ENCODE data around the gene UBLCP1.
A peak's percentile ranks its signal among the peaks of the same experiment; 100 is the strongest.
"Not testable (repeated sequence)": the region's sequence is repeated elsewhere in the genome, so short reads cannot be mapped to it uniquely, and the experiment has no call there.

UBLCP1 gene, protein sequence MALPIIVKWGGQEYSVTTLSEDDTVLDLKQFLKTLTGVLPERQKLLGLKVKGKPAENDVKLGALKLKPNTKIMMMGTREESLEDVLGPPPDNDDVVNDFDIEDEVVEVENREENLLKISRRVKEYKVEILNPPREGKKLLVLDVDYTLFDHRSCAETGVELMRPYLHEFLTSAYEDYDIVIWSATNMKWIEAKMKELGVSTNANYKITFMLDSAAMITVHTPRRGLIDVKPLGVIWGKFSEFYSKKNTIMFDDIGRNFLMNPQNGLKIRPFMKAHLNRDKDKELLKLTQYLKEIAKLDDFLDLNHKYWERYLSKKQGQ
- total RNA-seq, result 12.2 to 17.2 reads per million in 2 donors

DNA sequence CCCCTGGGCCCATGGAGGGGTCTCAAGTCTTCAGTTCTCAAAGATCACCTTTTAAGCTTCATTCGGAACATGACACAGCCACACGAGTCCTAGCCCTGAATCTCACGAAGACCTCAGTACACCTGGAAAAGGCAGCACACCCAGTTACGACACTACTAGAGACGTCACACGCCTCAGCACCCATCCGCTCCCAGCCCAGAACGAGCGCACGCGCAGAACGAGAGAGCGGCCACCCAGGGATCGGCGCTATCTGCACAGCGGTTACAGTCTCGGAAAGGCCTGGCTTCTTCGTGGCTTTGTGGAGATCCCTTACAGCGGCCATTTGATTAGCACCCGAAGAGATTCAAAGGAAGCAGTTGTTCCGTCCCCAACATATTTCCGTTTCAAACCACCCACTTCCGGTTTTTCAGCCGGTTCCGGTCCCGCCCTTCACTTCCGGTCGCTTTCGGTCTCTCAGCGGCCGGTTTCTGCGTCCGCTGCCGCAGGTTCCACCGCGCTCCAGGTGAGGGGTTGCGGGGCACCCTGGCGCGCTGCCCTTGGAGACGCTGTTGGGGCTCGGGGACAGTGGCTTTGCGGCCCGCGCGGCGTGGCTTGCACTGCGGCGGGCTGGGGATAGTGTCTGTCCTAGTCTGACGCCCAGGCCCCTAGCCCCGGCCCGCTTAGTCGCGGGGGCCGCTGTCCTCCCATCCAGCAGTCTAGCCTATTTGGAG is at the start of gene UBLCP1:
Gene UBLCP1, plus strand, starts transcription at position 432 of the 710 bp plus-strand sequence. CDS start 5,626 bp downstream, outside the sequence.
- DNase-seq, result peak; percentile 44 to 88 (median 68)

DNA sequence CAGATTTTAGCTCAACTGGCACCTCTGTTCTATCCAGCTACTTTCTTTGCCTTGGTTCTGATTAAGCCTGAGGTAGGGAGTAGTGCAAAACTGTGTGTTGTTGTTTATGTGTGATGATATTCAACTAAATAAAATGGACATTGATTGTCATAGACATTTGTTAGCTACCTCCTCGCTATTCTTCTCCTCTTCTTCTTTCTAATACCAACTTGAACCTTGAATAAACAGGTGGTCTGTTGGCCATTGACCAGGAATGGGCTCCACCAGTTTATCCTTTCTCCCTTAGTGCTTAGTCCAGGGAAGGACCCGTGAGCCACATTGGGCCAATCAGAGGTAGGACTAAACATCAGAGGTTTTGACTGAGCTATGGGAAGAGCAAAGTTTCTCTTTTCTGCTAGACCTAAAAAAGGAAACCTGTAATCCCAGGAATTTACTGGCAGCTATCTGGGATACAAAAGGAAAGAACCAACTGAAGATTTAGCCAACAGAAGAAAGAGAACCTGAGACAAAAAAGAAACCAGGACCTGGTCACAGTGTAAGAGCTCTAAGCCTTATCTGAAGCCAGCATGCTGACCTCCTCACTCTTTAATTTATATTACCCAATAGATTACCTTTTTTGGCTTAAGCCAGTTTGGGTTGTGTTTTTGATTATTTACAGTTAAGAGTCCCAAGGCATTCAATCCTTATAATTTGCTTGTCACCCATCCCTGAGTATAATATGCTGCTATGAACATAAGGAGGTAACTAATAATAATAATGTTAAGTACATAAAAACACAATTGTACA is 48.4 kb upstream of the UBLCP1 start:
- no peak for DNase-seq

GRCh38 chr5:159215886-159216285 is 47.2 kb upstream of the UBLCP1 start:
- DNase-seq, result no peak

- no peak for DNase-seq
Observed at GRCh38 chr5:159216454-159216853, 46.6 kb upstream of the UBLCP1 start.

DNA sequence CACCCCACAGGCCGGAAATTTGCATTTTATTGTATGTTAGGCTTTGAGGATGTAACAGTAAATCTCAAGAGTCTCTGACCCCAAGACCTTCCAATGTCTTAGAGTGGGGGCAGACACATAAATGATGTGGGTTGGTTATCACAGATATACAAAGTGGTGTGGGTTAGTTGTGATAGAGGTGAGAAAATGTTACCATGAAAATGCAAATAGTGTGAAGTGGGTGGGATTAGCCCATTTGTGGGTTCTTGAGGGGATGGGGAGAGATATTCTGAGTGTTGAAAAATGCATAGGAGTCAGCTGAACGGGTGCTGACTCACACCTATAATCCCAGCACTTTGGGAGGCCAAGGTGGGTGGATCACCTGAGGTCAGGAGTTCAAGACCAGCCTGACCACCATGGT is 45.9 kb upstream of the UBLCP1 start:
- DNase-seq, result peak in 1 of 5 experiments; percentile 41

DNA sequence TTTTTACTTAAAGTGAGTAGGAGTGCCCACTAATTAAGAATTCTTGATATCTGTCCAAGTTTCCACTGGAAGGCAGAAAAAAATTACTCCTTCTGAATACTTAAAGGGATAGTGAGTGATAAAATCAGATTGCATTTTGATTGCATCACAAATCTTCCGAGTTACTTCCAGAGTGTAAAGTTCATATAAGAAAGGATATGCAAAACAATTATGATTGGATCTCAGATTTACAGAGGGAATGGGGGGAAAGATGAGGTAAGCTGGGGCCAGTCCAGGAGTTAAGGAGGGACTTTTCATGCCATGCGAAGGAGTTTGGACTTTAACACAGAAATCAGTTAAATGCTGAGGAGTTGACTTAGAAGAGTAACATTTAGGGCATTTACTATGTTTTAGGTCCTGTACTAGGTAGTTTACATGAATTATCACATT is 44.5 kb upstream of the UBLCP1 start:
- no peak for DNase-seq

GRCh38 chr5:159220206-159220605 is 42.9 kb upstream of the UBLCP1 start:
- DNase-seq, result no peak

DNA sequence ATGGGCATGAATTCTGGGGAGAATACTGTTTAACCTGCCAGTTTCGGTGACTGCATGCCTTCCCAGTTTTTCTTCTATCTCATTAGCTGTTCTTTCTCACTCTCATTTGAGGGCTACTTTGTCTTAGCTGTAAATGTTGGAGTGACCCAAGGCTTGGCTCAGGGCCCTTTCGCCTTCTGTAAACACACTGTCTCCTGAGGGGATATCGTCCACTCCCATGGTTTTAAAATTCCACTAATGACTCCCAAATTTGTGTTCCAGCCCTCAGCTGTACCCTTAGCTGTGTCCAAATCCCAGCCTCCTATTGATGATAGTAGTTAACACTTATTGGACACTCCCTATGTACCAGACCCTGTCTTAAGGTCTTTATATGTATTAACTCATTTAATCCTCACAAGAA is 39.6 kb upstream of the UBLCP1 start:
- no peak for DNase-seq

DNA sequence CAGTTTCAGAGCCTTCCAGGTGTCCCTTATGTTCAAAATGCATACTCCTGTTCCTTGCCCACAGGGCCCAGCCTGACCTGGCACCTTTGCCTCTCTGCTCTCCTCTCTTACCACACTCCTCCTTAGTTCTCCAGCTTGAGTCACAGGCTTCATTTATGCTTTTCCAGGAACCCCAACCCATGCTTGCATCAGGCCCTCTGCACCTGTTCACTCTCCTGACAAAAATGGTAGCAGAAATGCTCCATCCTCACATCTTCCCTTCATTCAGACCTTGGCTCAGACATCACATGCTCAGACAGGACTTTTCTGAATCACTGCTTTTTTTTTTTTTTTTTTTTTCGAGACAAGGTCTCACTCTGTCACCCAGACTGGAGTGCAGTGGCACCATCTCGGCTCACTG is 38.6 kb upstream of the UBLCP1 start:
- DNase-seq, result no peak

- no peak for DNase-seq
Observed at GRCh38 chr5:159226451-159226850, 36.6 kb upstream of the UBLCP1 start.

GRCh38 chr5:159227452-159227851 is 35.6 kb upstream of the UBLCP1 start:
- no peak for DNase-seq

GRCh38 chr5:159228097-159228496 is 35.0 kb upstream of the UBLCP1 start:
- not testable (repeated sequence) for DNase-seq

- DNase-seq, result no peak
Observed at GRCh38 chr5:159230657-159231056, 32.4 kb upstream of the UBLCP1 start.

DNA sequence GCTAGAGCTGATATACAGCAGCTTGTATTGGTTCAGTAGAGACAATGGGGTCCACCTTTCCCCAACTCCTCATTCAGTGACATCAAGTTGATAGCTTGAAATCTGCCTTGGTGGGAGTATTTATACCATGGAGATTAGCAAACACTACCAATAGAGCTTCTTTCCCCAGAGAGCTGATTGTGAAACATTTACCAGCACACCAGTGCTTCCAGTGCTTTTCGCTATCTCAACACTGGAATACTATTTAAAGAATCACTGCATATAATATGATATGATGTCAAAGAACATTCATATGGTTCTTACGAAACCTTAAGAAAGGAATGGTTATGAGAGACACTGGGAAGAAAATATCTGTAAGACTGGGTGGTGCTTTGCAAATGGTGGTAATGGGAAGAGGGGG is 31.9 kb upstream of the UBLCP1 start:
- no peak for DNase-seq

DNA sequence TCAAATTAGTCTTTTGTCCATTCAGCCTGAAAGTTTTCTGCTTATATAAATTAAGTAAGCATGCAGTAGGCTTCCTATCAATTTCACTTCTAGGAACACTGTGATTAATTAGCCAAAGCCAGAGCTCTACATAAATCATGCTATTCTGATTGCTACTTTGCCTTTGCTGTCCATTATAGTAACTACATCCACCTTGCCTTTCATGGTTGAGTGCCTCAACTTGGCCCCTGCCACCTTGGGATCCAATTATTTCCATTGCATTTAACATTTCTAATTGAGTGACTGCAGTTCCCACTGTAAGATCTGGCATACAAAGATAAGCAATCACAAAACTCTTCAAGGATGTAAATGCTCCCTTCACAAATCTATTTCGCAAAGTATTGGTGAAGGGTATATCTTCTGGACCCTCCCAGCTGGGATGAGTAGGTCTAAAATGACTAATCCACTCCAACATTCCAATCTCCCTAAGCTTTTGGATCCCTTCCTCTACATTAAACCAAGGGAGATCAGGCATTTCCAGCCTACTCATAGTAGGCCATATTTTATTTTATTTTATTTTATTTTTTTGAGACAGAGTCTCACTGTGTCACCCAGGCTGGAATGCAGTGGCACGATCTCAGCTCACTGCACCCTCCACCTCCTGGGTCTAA is 27.1 kb upstream of the UBLCP1 start:
- DNase-seq, result not testable (repeated sequence)

- no peak for DNase-seq
Observed at GRCh38 chr5:159240301-159240870, 22.7 kb upstream of the UBLCP1 start.

DNA sequence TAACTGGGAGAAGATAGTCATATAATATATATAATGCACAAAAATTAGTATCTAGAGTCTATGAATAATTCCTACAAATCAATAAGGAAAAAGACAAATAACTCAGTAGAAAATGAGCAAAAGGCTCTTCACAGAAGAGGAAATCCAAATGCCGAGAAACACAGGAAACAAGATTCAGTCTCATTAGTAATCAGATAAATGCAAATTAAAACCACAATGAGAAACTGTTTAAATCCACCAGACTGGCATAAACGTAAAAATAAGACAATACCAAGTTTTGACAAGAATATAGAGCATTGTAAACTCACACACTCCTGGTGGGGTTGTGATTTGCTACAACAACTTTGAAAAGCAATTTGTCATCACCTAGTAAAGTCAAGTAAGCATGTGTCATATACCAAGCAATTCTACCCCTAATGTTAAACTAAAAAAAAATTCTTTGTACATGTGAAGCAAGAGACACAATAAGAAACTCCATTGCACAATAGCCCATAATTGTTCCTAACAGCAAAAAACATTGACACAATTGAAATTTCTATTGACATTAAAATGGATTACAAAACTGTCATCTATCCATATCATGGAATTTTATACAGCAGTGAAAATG is 21.0 kb upstream of the UBLCP1 start:
- peak in 1 of 5 experiments; percentile 7 for DNase-seq

DNA sequence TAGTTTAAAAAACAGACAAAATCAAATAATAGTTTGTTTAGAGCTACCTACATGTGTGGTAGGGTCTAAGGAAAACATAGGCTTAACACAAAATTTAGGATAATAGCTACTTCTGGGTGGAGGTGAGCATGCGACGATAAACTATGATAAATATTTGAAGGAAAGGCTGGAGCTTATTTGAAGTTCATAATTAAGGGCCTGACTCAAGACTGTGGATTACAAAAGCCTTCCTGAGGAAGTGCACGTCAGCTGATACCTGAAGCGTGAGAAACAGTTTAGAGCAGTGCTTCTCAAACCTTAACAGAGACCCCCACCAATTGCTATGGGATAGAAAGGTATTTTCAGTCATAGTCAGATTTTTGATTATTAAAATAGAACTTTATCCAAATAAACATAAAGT is 20.4 kb upstream of the UBLCP1 start:
- no peak for DNase-seq

GRCh38 chr5:159243385-159243784 is 19.7 kb upstream of the UBLCP1 start:
- DNase-seq, result no peak

GRCh38 chr5:159244163-159244562 is 18.9 kb upstream of the UBLCP1 start:
- no peak for DNase-seq

DNA sequence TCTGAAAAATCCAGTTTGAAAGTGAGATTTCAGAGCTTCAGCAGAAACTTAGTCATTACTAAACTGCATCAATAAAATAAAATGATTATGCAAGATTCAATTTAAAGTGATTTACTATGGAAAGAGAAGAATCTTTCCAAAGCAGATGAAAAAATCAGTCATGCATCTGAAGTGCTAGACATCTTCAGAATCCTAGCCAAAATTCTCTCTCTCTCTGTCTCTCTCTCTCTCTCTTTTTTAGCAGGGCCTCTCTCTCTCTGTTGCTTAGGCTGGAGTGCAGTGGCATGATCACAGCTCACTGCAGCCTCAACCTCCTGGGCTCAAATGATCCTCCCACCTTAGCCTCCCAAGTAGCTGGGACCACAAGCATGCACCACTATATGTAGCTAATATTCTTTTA is 18.2 kb upstream of the UBLCP1 start:
- DNase-seq, result no peak

GRCh38 chr5:159249158-159249557 is 13.9 kb upstream of the UBLCP1 start:
- DNase-seq, result no peak
